ENCODE results near the gene POLR3F. TPM values are rescaled to one million over a fixed set of nuclear protein-coding genes. Genes with fewer than 3 reads are reported as not detected.

The POLR3F gene
- total RNA-seq, 2 donors from 2014 or later: 5.5 to 5.9 TPM

- H3K4me1 ChIP-seq: peaks cover 0 to 22% of the 10 kb centered on the region in 2 donors
- DNase-seq (ENCODE audit: low spot score): no peak
- TF ChIP-seq, protein P1, sequence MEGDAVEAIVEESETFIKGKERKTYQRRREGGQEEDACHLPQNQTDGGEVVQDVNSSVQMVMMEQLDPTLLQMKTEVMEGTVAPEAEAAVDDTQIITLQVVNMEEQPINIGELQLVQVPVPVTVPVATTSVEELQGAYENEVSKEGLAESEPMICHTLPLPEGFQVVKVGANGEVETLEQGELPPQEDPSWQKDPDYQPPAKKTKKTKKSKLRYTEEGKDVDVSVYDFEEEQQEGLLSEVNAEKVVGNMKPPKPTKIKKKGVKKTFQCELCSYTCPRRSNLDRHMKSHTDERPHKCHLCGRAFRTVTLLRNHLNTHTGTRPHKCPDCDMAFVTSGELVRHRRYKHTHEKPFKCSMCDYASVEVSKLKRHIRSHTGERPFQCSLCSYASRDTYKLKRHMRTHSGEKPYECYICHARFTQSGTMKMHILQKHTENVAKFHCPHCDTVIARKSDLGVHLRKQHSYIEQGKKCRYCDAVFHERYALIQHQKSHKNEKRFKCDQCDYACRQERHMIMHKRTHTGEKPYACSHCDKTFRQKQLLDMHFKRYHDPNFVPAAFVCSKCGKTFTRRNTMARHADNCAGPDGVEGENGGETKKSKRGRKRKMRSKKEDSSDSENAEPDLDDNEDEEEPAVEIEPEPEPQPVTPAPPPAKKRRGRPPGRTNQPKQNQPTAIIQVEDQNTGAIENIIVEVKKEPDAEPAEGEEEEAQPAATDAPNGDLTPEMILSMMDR (IDR thresholded peaks at IDR 0.05): no peak
- no peaks in the 10 kb centered on the region for H3K27me3 ChIP-seq
- H3K36me3 ChIP-seq: no peaks in the 10 kb centered on the region
- no peak overlapping the region for H3K27ac ChIP-seq
- H3K9me3 ChIP-seq: no peaks in the 10 kb centered on the region
- H3K4me3 ChIP-seq: no peak overlapping the region
Measured at GRCh38 chr20:18465536-18466200, 1.5 kb upstream of the POLR3F start.

GRCh38 chr20:18466574-18466893, 656 bp upstream of the POLR3F start:
- TF ChIP-seq, protein P1 (IDR thresholded peaks at IDR 0.05): no peak
- Histone ChIP-seq H3K4me1 (peaks cover 0 to 22% of the 10 kb centered on the region in 2 donors), H3K36me3 (no peaks in the 10 kb centered on the region), H3K27ac (peak overlapping the region; percentile 80 to 86), H3K27me3 (no peaks in the 10 kb centered on the region), H3K9me3 (no peaks in the 10 kb centered on the region), H3K4me3 (peak overlapping the region; percentile 65 to 94)
- no peak for DNase-seq (ENCODE audit: low spot score)

- Histone ChIP-seq H3K4me1 (no peaks in the 10 kb centered on the region), H3K9me3 (no peaks in the 10 kb centered on the region), H3K27me3 (no peaks in the 10 kb centered on the region), H3K4me3 (no peak overlapping the region), H3K36me3 (peaks cover 58% of the 10 kb centered on the region), H3K27ac (no peak overlapping the region)
- no peak for DNase-seq (ENCODE audit: low spot score)
- TF ChIP-seq, protein P1 (IDR thresholded peaks at IDR 0.05): no peak
Measured at GRCh38 chr20:18477218-18477617, 10.0 kb downstream of the POLR3F start.

GRCh38 chr20:18477821-18478220, 10.6 kb downstream of the POLR3F start:
- TF ChIP-seq, protein P1 (IDR thresholded peaks at IDR 0.05): no peak
- Histone ChIP-seq H3K27ac (no peak overlapping the region), H3K36me3 (peaks cover 60% of the 10 kb centered on the region), H3K4me3 (no peak overlapping the region), H3K27me3 (no peaks in the 10 kb centered on the region), H3K4me1 (no peaks in the 10 kb centered on the region), H3K9me3 (no peaks in the 10 kb centered on the region)
- DNase-seq (ENCODE audit: low spot score): no peak

- TF ChIP-seq, protein P1 (IDR thresholded peaks at IDR 0.05): no peak
- H3K27me3 ChIP-seq: no peaks in the 10 kb centered on the region
- H3K36me3 ChIP-seq: peaks cover 45% of the 10 kb centered on the region
- H3K4me1 ChIP-seq: no peaks in the 10 kb centered on the region
- DNase-seq (ENCODE audit: low spot score): no peak
- H3K4me3 ChIP-seq: no peak overlapping the region
- no peaks in the 10 kb centered on the region for H3K9me3 ChIP-seq
- no peak overlapping the region for H3K27ac ChIP-seq
Measured at GRCh38 chr20:18481596-18481995, 14.4 kb downstream of the POLR3F start.

- Histone ChIP-seq H3K4me3 (no peak overlapping the region), H3K27me3 (no peaks in the 10 kb centered on the region), H3K9me3 (no peaks in the 10 kb centered on the region), H3K36me3 (peaks cover 34% of the 10 kb centered on the region), H3K27ac (no peak overlapping the region), H3K4me1 (no peaks in the 10 kb centered on the region)
- no peak for DNase-seq (ENCODE audit: low spot score)
- TF ChIP-seq, protein P1 (IDR thresholded peaks at IDR 0.05): no peak
Measured at GRCh38 chr20:18488301-18488700, 21.1 kb downstream of the POLR3F start.

Data from right atrium auricular region (tissue), 2 donors.